HG02973 (cell line): Measurements from ENCODE around the gene WWC1.
"Not testable (repeated sequence)": the region's sequence is repeated elsewhere in the genome, so short reads cannot be mapped to it uniquely, and the experiment has no call there.

Source experiments
- ATAC-seq: cut with Tn5 transposase; IDR thresholded peaks from one replicate; pipeline ENCODE4 v1.9.1; 2021; ENCODE audit warnings: moderate library complexity; ENCODE audit not compliant: unreplicated experiment

WWC1 gene

GRCh38 chr5:168430296-168430695 lies 138.9 kb downstream of the WWC1 start:
- no peak for ATAC-seq

GRCh38 chr5:168432903-168433302 lies 141.5 kb downstream of the WWC1 start:
- ATAC-seq: peak; percentile 67

GRCh38 chr5:168434001-168434400 lies 142.6 kb downstream of the WWC1 start:
- ATAC-seq: no peak

- ATAC-seq: no peak
Measured at GRCh38 chr5:168434746-168435321, 143.4 kb downstream of the WWC1 start.

GRCh38 chr5:168435340-168435739 lies 143.9 kb downstream of the WWC1 start:
- not testable (repeated sequence) for ATAC-seq

- ATAC-seq: no peak
Measured at GRCh38 chr5:168438349-168438748, 146.9 kb downstream of the WWC1 start.

GRCh38 chr5:168443533-168443932 lies 152.1 kb downstream of the WWC1 start:
- ATAC-seq: no peak

- ATAC-seq: no peak
Measured at GRCh38 chr5:168443950-168444700, 152.7 kb downstream of the WWC1 start.

- ATAC-seq: no peak
Measured at GRCh38 chr5:168446983-168447619, 155.7 kb downstream of the WWC1 start.

- no peak for ATAC-seq
Measured at GRCh38 chr5:168447808-168448207, 156.4 kb downstream of the WWC1 start.

GRCh38 chr5:168449166-168449565 lies 157.7 kb downstream of the WWC1 start:
- no peak for ATAC-seq

- ATAC-seq: no peak
Measured at GRCh38 chr5:168451565-168451964, 160.1 kb downstream of the WWC1 start.

- ATAC-seq: no peak
Measured at GRCh38 chr5:168455201-168455600, 163.8 kb downstream of the WWC1 start.

GRCh38 chr5:168457542-168457941 lies 166.1 kb downstream of the WWC1 start:
- ATAC-seq: no peak

- ATAC-seq: no peak
Measured at GRCh38 chr5:168460606-168461005, 169.2 kb downstream of the WWC1 start.

- ATAC-seq: no peak
Measured at GRCh38 chr5:168463081-168463480, 171.6 kb downstream of the WWC1 start.

GRCh38 chr5:168464214-168464613 lies 172.8 kb downstream of the WWC1 start:
- no peak for ATAC-seq

- ATAC-seq: no peak
Measured at GRCh38 chr5:168464641-168465040, 173.2 kb downstream of the WWC1 start.

- no peak for ATAC-seq
Measured at GRCh38 chr5:168467755-168468330, 176.4 kb downstream of the WWC1 start.

- no peak for ATAC-seq
Measured at GRCh38 chr5:168468836-168469235, 177.4 kb downstream of the WWC1 start.

GRCh38 chr5:168469816-168470215 lies 178.4 kb downstream of the WWC1 start:
- ATAC-seq: no peak

GRCh38 chr5:168471785-168472184 lies 180.3 kb downstream of the WWC1 start:
- no peak for ATAC-seq
